K562 (cell line): ENCODE data around the gene TMEM39B. TPM values are rescaled to one million over a fixed set of nuclear protein-coding genes. Genes with fewer than 3 reads are reported as not detected.
A peak's percentile ranks its signal among the peaks of the same experiment; 100 is the strongest.

Experiments
- ATAC-seq: fragments of 200-7000 bp; cut with Tn5 transposase; 3 replicates; pipeline ENCODE4 v1.9.1; 2020; ENCODE audit warnings: moderate library complexity
- BruUV-seq: library from RNA; stranded (reverse); fragments of 400-500 nt; replicated peaks from 2 replicates; lab custom pipeline; 2021; lab: Mats Ljungman, UMichigan
- CTCF ChIA-PET: fragments of 300-600 bp; formaldehyde crosslinking; extraction: SDS; loops from one replicate; lab custom pipeline; 2021; ENCODE audit warnings: low intra/inter-chr PET ratio; lab: Yijun Ruan, JAX
- POLR2A ChIA-PET: fragments of 300-600, 350-650 bp; sonication (Branson Sonifier 250); formaldehyde crosslinking; extraction: SDS; loops from one replicate; lab custom pipeline; 2021; ENCODE audit warnings: antibody characterized with exemption, inconsistent platforms; lab: Yijun Ruan, JAX
- DNase-seq, 4 experiments: peaks; one replicate each; pipeline versions ENCODE4 v3.0.0 to v3.0.0-alpha.2; 2011 to 2018; ENCODE audit warnings: low spot score in 3 of 4, mixed read lengths in 3 of 4; ENCODE audit errors: extremely low read depth in 1 of 4
- FAIRE-seq: peaks from 2 replicates; lab custom pipeline; 2011; peaks lifted over from hg19 to GRCh38; lab: Jason Lieb, UNC
- H2AFZ ChIP-seq: 2 replicates; pipeline ENCODE4 v1.6.0; 2011; ENCODE audit warnings: low read depth, low read length, control low read depth, inconsistent platforms
- H3K27ac ChIP-seq: fragments of 200-600 bp; 3 replicates; pipeline ENCODE4 v1.8.0; 2011; ENCODE audit warnings: low read depth, mild to moderate bottlenecking, control low read depth, inconsistent platforms, low read length, moderate library complexity, mixed read lengths; ENCODE audit errors: extremely low read depth
- H3K27me3 ChIP-seq, 2 experiments: fragments of 300-600 bp in 1 of 2; 2 replicates in 1 of 2; 3 replicates in 1 of 2; pipeline versions ENCODE4 v1.6.0 to v1.8.0; 2011; ENCODE audit warnings: inconsistent platforms in 2 of 2, low read length in 2 of 2, mild to moderate bottlenecking in 1 of 2, mixed read lengths in 1 of 2, moderate library complexity in 1 of 2; ENCODE audit not compliant: control insufficient read depth in 2 of 2, insufficient read depth in 2 of 2
- H3K36me3 ChIP-seq: fragments of 300-600 bp; 3 replicates; pipeline ENCODE4 v1.8.0; 2011; ENCODE audit warnings: mild to moderate bottlenecking, low read length, inconsistent platforms; ENCODE audit not compliant: control insufficient read depth, insufficient read depth
- H3K4me1 ChIP-seq, 2 experiments: fragments of 200-600 bp in 1 of 2; replicated peaks in 1 of 2; 2 replicates in 1 of 2; 3 replicates in 1 of 2; pipeline versions ENCODE4 v1.5.1 to v1.8.0; 2011; ENCODE audit warnings: inconsistent platforms in 2 of 2, low read length in 2 of 2, mild to moderate bottlenecking in 1 of 2, mixed read lengths in 1 of 2, moderate library complexity in 1 of 2; ENCODE audit not compliant: control insufficient read depth in 2 of 2, insufficient read depth in 2 of 2
- H3K4me2 ChIP-seq: 2 replicates; pipeline ENCODE4 v1.6.1; 2011; ENCODE audit warnings: low read length, control low read depth, inconsistent platforms, mixed read lengths; ENCODE audit not compliant: insufficient read depth
- H3K4me3 ChIP-seq: fragments of 200-600 bp; sonication (generic), shearing (Covaris generic); 2 replicates; pipeline ENCODE4 v1.5.1; 2016; ENCODE audit warnings: control low read depth, inconsistent platforms
- H3K79me2 ChIP-seq: fragments of 200-600 bp; 3 replicates; pipeline ENCODE4 v1.8.0; 2011; ENCODE audit warnings: low read length, inconsistent platforms; ENCODE audit not compliant: control insufficient read depth, insufficient read depth
- H3K9ac ChIP-seq, 2 experiments: 2 replicates each; pipeline versions ENCODE4 v1.6.0 to v1.6.1; 2011; ENCODE audit warnings: low read depth in 2 of 2, low read length in 2 of 2, control low read depth in 1 of 2, inconsistent platforms in 1 of 2, mild to moderate bottlenecking in 1 of 2, mixed read lengths in 1 of 2; ENCODE audit not compliant: insufficient read depth in 1 of 2
- H3K9me1 ChIP-seq: one replicate; pipeline ENCODE4 v1.6.0; 2011; ENCODE audit warnings: inconsistent platforms, mild to moderate bottlenecking, low read length, moderate library complexity; ENCODE audit not compliant: control insufficient read depth, insufficient read depth
- H3K9me3 ChIP-seq: replicated peaks from 2 replicates; pipeline ENCODE4 v1.5.1; 2011; ENCODE audit warnings: low read depth, low read length, inconsistent platforms; ENCODE audit not compliant: control insufficient read depth, insufficient read depth
- H4K20me1 ChIP-seq: replicated peaks from 2 replicates; pipeline ENCODE4 v1.6.1; 2011; ENCODE audit warnings: low read length, inconsistent platforms, mixed read lengths; ENCODE audit not compliant: control insufficient read depth, insufficient read depth
- BRD9 ChIP-seq: fragments of 450-650 bp; IDR thresholded peaks from 2 replicates; pipeline ENCODE4 v1.6.1; 2018; ENCODE audit warnings: low read depth; ENCODE audit not compliant: partially characterized antibody
- DLX4 ChIP-seq: fragments of 250-450 bp; sonication (Bioruptor Pico); IDR thresholded peaks from 2 replicates; pipeline ENCODE4 v1.6.1; 2021; ENCODE audit warnings: mild to moderate bottlenecking
- ELF2 ChIP-seq: fragments of 250-450 bp; sonication (Bioruptor Pico); IDR thresholded peaks from 2 replicates; pipeline ENCODE4 v1.5.0; 2021; ENCODE audit warnings: mild to moderate bottlenecking
- FOXJ2 ChIP-seq: fragments of 200-800 bp; sonication (Bioruptor generic); IDR thresholded peaks from 2 replicates; pipeline ENCODE4 v1.6.1; 2016; ENCODE audit warnings: missing genetic modification characterization, missing compliant biosample characterization
- HDAC3 ChIP-seq: fragments of 450-650 bp; IDR thresholded peaks from 2 replicates; pipeline ENCODE4 v1.6.1; 2018; ENCODE audit warnings: borderline replicate concordance, mild to moderate bottlenecking, moderate library complexity; ENCODE audit not compliant: partially characterized antibody
- IFI16 ChIP-seq: fragments of 250-450 bp; sonication (Bioruptor Pico); IDR thresholded peaks from 2 replicates; pipeline ENCODE4 v2.1.2; 2022; ENCODE audit warnings: mild to moderate bottlenecking, inconsistent platforms
- MCM3 ChIP-seq: fragments of 450-650 bp; IDR thresholded peaks from 2 replicates; pipeline ENCODE4 v1.6.1; 2016
- MTA1 ChIP-seq: fragments of 450-650 bp; IDR thresholded peaks from 2 replicates; pipeline ENCODE4 v1.6.1; 2017; ENCODE audit warnings: borderline replicate concordance
- MTA3 ChIP-seq: fragments of 450-650 bp; formaldehyde crosslinking; IDR thresholded peaks from 2 replicates; pipeline ENCODE4 v1.6.1; 2017; ENCODE audit warnings: mild to moderate bottlenecking, borderline replicate concordance
- MYNN ChIP-seq, 2 experiments: sonication (generic); formaldehyde crosslinking in 1 of 2; IDR thresholded peaks; 2 replicates each; pipeline versions ENCODE4 v1.5.0 to v1.6.1; 2016 to 2020; ENCODE audit warnings: antibody characterized with exemption in 1 of 2, missing genetic modification reagents in 1 of 2
- PRDM10 ChIP-seq: fragments of 450-650 bp; IDR thresholded peaks from 2 replicates; pipeline ENCODE4 v1.6.1; 2018; ENCODE audit not compliant: partially characterized antibody
- SMARCA4 ChIP-seq: fragments of 450-650 bp; IDR thresholded peaks from 2 replicates; pipeline ENCODE4 v1.6.1; 2016
- TCF15 ChIP-seq: fragments of 250-450 bp; sonication (Bioruptor Pico); IDR thresholded peaks from 2 replicates; pipeline ENCODE4 v1.8.0; 2022; ENCODE audit warnings: moderate library complexity, mild to moderate bottlenecking, inconsistent platforms
- TRIM25 ChIP-seq: fragments of 450-650 bp; IDR thresholded peaks from 2 replicates; pipeline ENCODE4 v1.7.0; 2016; ENCODE audit warnings: borderline replicate concordance
- ZNF511 ChIP-seq: sonication (generic); formaldehyde crosslinking; IDR thresholded peaks from 2 replicates; pipeline ENCODE4 v1.8.0; 2022; ENCODE audit warnings: mild to moderate bottlenecking, missing genetic modification reagents
- WGBS: fragments of 100-300 bp; shearing (Covaris generic); methylation state at CpG from one replicate; pipeline ENCODE4 v1.1.6; 2016; ENCODE audit warnings: low coverage, mixed read lengths; ENCODE audit not compliant: insufficient coverage; ENCODE audit errors: missing lambda C conversion rate; 5-methylcytosine and 5-hydroxymethylcytosine counted together
- in situ Hi-C: fragments of 300-500 bp; cut with MboI; formaldehyde crosslinking; loops from 4 replicates; pipeline ENCODE4 v1.15.0; 2018; ENCODE audit warnings: inconsistent platforms, mixed read lengths
- intact Hi-C: fragments of 100-400 bp; cut with micrococcal nuclease; formaldehyde crosslinking; loops from 2 replicates; pipeline ENCODE4 v1.14.2; 2022
- polyA plus RNA-seq, 8 experiments: library from polyadenylated mRNA; depleted of rRNA in 4 of 8; stranded (reverse) in 5 of 8; unstranded in 3 of 8; fragments of >200 nt; fragmentation: Nextera tagmentation in 2 of 8; fragmentation: Illumina TruSeq in 1 of 8; extraction: Ambion mirVana in 2 of 8; extraction: Trizol in 1 of 8; gene quantifications; 2 replicates each; pipeline versions ENCODE4 v1.2.1 to v1.2.3, GENCODE V29; 2011 to 2014; ENCODE audit warnings: inconsistent platforms in 1 of 8, missing spikeins in 1 of 8
- total RNA-seq, 7 experiments: library from RNA; depleted of rRNA in 6 of 7; stranded (reverse); fragments of >200 nt in 6 of 7; fragmentation: Illumina TruSeq in 2 of 7; extraction: Trizol in 2 of 7; gene quantifications; 2 replicates each; pipeline versions ENCODE4 v1.2.1 to v1.2.3, GENCODE V29; 2011 to 2021; ENCODE audit warnings: low replicate concordance in 1 of 7

The TMEM39B gene
- total and polyA plus RNA-seq, 9 of the 15 experiments (the other 6 are each of a cell fraction or from before 2014, with no cell fraction given): 0.92 to 28.5 (median 9.7) TPM

- Histone ChIP-seq H3K9me3 (no peaks in the 10 kb centered on the region), H2AFZ (no peak overlapping the region), H3K27me3 (no peaks in the 10 kb centered on the region), H3K4me2 (peak overlapping the region; percentile 60), H3K79me2 (peaks cover 96% of the 10 kb centered on the region), H3K4me3 (no peak overlapping the region), H3K9me1 (no peaks in the 10 kb centered on the region), H3K4me1 (peaks cover 42 to 61% of the 10 kb centered on the region in 2 experiments), H3K36me3 (peaks cover 23% of the 10 kb centered on the region; the same call in 1 of the 3 replicates), H3K27ac (peak overlapping the region; percentile 74), H3K9ac (peak overlapping the region in 1 of 2 experiments; percentile 17; a peak in 2 of 4 replicates), H4K20me1 (peaks cover 10% of the 10 kb centered on the region)
- BruUV-seq: no TSS peak
- FAIRE-seq: peak; percentile 74
- POLR2A ChIA-PET: interaction anchor here (0.5 to 12.5 kb wide), 6 partner anchors 12 to 1248 kb away, joined by 3 to 209 read pairs (median 4); partner anchors contain the start of gene KPNA6
- peak; percentile 52 for ATAC-seq
- DNase-seq: peak; percentile 44 to 73 (median 50)
- WGBS: under 1% methylated on average over 4 of the region's 4 CpGs
- intact Hi-C loops: loop anchor here (5.0 kb wide), 1 partner anchor 55 kb away; no protein-coding TSS in a partner anchor
- in situ Hi-C loops: no loop called here
- CTCF ChIA-PET: no interaction called here
- TF ChIP-seq BRD9 (peak; percentile 48), MCM3 (no peak), PRDM10 (no peak), FOXJ2 (tag) (no peak), DLX4 (no peak), MYNN (IDR thresholded peaks at IDR 0.05) (no peak), MYNN (CRISPR knock-in tag; IDR thresholded peaks at IDR 0.05) (no peak), MTA1 (no peak; the same call in 1 of the 2 replicates), ELF2 (no peak), IFI16 (CRISPR knock-in tag) (no peak), MTA3 (no peak), ZNF511 (CRISPR knock-in tag) (no peak), HDAC3 (peak; percentile 73), TRIM25 (no peak), TCF15 (CRISPR knock-in tag) (no peak), SMARCA4 (peak; percentile 97)
Measured at GRCh38 chr1:32127409-32128198, 54.9 kb downstream of the TMEM39B start.
